K562 (cell line): Measurements from ENCODE around the gene EHBP1. TPM values are rescaled to one million over a fixed set of nuclear protein-coding genes. Genes with fewer than 3 reads are reported as not detected.

Experiments
- ATAC-seq: fragments of 200-7000 bp; cut with Tn5 transposase; 3 replicates; pipeline ENCODE4 v1.9.1; 2020; ENCODE audit warnings: moderate library complexity
- BruUV-seq: library from RNA; stranded (reverse); fragments of 400-500 nt; replicated peaks from 2 replicates; lab custom pipeline; 2021; lab: Mats Ljungman, UMichigan
- CTCF ChIA-PET: fragments of 300-600 bp; formaldehyde crosslinking; extraction: SDS; loops from one replicate; lab custom pipeline; 2021; ENCODE audit warnings: low intra/inter-chr PET ratio; lab: Yijun Ruan, JAX
- POLR2A ChIA-PET: fragments of 300-600, 350-650 bp; sonication (Branson Sonifier 250); formaldehyde crosslinking; extraction: SDS; loops from one replicate; lab custom pipeline; 2021; ENCODE audit warnings: antibody characterized with exemption, inconsistent platforms; lab: Yijun Ruan, JAX
- DNase-seq, 4 experiments: peaks; one replicate each; pipeline versions ENCODE4 v3.0.0 to v3.0.0-alpha.2; 2011 to 2018; ENCODE audit warnings: low spot score in 3 of 4, mixed read lengths in 3 of 4; ENCODE audit errors: extremely low read depth in 1 of 4
- FAIRE-seq: peaks from 2 replicates; lab custom pipeline; 2011; peaks lifted over from hg19 to GRCh38; lab: Jason Lieb, UNC
- H2AFZ ChIP-seq: 2 replicates; pipeline ENCODE4 v1.6.0; 2011; ENCODE audit warnings: low read depth, low read length, control low read depth, inconsistent platforms
- H3K27ac ChIP-seq: fragments of 200-600 bp; 3 replicates; pipeline ENCODE4 v1.8.0; 2011; ENCODE audit warnings: low read depth, mild to moderate bottlenecking, control low read depth, inconsistent platforms, low read length, moderate library complexity, mixed read lengths; ENCODE audit errors: extremely low read depth
- H3K27me3 ChIP-seq, 2 experiments: fragments of 300-600 bp in 1 of 2; 2 replicates in 1 of 2; 3 replicates in 1 of 2; pipeline versions ENCODE4 v1.6.0 to v1.8.0; 2011; ENCODE audit warnings: inconsistent platforms in 2 of 2, low read length in 2 of 2, mild to moderate bottlenecking in 1 of 2, mixed read lengths in 1 of 2, moderate library complexity in 1 of 2; ENCODE audit not compliant: control insufficient read depth in 2 of 2, insufficient read depth in 2 of 2
- H3K36me3 ChIP-seq: fragments of 300-600 bp; 3 replicates; pipeline ENCODE4 v1.8.0; 2011; ENCODE audit warnings: mild to moderate bottlenecking, low read length, inconsistent platforms; ENCODE audit not compliant: control insufficient read depth, insufficient read depth
- H3K4me1 ChIP-seq, 2 experiments: fragments of 200-600 bp in 1 of 2; replicated peaks in 1 of 2; 2 replicates in 1 of 2; 3 replicates in 1 of 2; pipeline versions ENCODE4 v1.5.1 to v1.8.0; 2011; ENCODE audit warnings: inconsistent platforms in 2 of 2, low read length in 2 of 2, mild to moderate bottlenecking in 1 of 2, mixed read lengths in 1 of 2, moderate library complexity in 1 of 2; ENCODE audit not compliant: control insufficient read depth in 2 of 2, insufficient read depth in 2 of 2
- H3K4me2 ChIP-seq: 2 replicates; pipeline ENCODE4 v1.6.1; 2011; ENCODE audit warnings: low read length, control low read depth, inconsistent platforms, mixed read lengths; ENCODE audit not compliant: insufficient read depth
- H3K4me3 ChIP-seq: fragments of 200-600 bp; sonication (generic), shearing (Covaris generic); 2 replicates; pipeline ENCODE4 v1.5.1; 2016; ENCODE audit warnings: control low read depth, inconsistent platforms
- H3K79me2 ChIP-seq: fragments of 200-600 bp; 3 replicates; pipeline ENCODE4 v1.8.0; 2011; ENCODE audit warnings: low read length, inconsistent platforms; ENCODE audit not compliant: control insufficient read depth, insufficient read depth
- H3K9ac ChIP-seq, 2 experiments: 2 replicates each; pipeline versions ENCODE4 v1.6.0 to v1.6.1; 2011; ENCODE audit warnings: low read depth in 2 of 2, low read length in 2 of 2, control low read depth in 1 of 2, inconsistent platforms in 1 of 2, mild to moderate bottlenecking in 1 of 2, mixed read lengths in 1 of 2; ENCODE audit not compliant: insufficient read depth in 1 of 2
- H3K9me1 ChIP-seq: one replicate; pipeline ENCODE4 v1.6.0; 2011; ENCODE audit warnings: inconsistent platforms, mild to moderate bottlenecking, low read length, moderate library complexity; ENCODE audit not compliant: control insufficient read depth, insufficient read depth
- H3K9me3 ChIP-seq: replicated peaks from 2 replicates; pipeline ENCODE4 v1.5.1; 2011; ENCODE audit warnings: low read depth, low read length, inconsistent platforms; ENCODE audit not compliant: control insufficient read depth, insufficient read depth
- H4K20me1 ChIP-seq: replicated peaks from 2 replicates; pipeline ENCODE4 v1.6.1; 2011; ENCODE audit warnings: low read length, inconsistent platforms, mixed read lengths; ENCODE audit not compliant: control insufficient read depth, insufficient read depth
- ELF2 ChIP-seq: fragments of 250-450 bp; sonication (Bioruptor Pico); IDR thresholded peaks from 2 replicates; pipeline ENCODE4 v1.5.0; 2021; ENCODE audit warnings: mild to moderate bottlenecking
- GATA2 ChIP-seq: sonication (generic); formaldehyde crosslinking; IDR thresholded peaks from 2 replicates; pipeline ENCODE4 v1.4.0; 2020; ENCODE audit warnings: mild to moderate bottlenecking, missing genetic modification reagents
- HNRNPL ChIP-seq: fragments of 200-400 bp; formaldehyde crosslinking; IDR thresholded peaks from 2 replicates; pipeline ENCODE4 v1.6.1; 2017; ENCODE audit warnings: low read depth, mild to moderate bottlenecking, low read length
- HNRNPUL1 ChIP-seq: fragments of 200-400 bp; formaldehyde crosslinking; IDR thresholded peaks from 2 replicates; pipeline ENCODE4 v1.6.1; 2017; ENCODE audit warnings: low read length
- RAD51 ChIP-seq: fragments of 450-650 bp; IDR thresholded peaks from 2 replicates; pipeline ENCODE4 v1.7.1; 2016; ENCODE audit warnings: low read depth, mild to moderate bottlenecking, borderline replicate concordance
- TBP ChIP-seq: optimal IDR thresholded peaks from 2 replicates; pipeline ENCODE3; 2011; ENCODE audit warnings: low read depth, low read length, improper control_type of control experiment
- ZNF134 ChIP-seq: fragments of 250-450 bp; sonication (Bioruptor Pico); conservative IDR thresholded peaks from 2 replicates; pipeline ENCODE4 v1.4.0; 2020
- ZNF445 ChIP-seq: fragments of 250-450 bp; sonication (Bioruptor Pico); IDR thresholded peaks from 2 replicates; pipeline ENCODE4 v1.4.0; 2020; ENCODE audit warnings: low read depth, mild to moderate bottlenecking, moderate library complexity
- WGBS: fragments of 100-300 bp; shearing (Covaris generic); methylation state at CpG from one replicate; pipeline ENCODE4 v1.1.6; 2016; ENCODE audit warnings: low coverage, mixed read lengths; ENCODE audit not compliant: insufficient coverage; ENCODE audit errors: missing lambda C conversion rate; 5-methylcytosine and 5-hydroxymethylcytosine counted together
- in situ Hi-C: fragments of 300-500 bp; cut with MboI; formaldehyde crosslinking; loops from 4 replicates; pipeline ENCODE4 v1.15.0; 2018; ENCODE audit warnings: inconsistent platforms, mixed read lengths
- intact Hi-C: fragments of 100-400 bp; cut with micrococcal nuclease; formaldehyde crosslinking; loops from 2 replicates; pipeline ENCODE4 v1.14.2; 2022
- polyA plus RNA-seq, 8 experiments: library from polyadenylated mRNA; depleted of rRNA in 4 of 8; stranded (reverse) in 5 of 8; unstranded in 3 of 8; fragments of >200 nt; fragmentation: Nextera tagmentation in 2 of 8; fragmentation: Illumina TruSeq in 1 of 8; extraction: Ambion mirVana in 2 of 8; extraction: Trizol in 1 of 8; gene quantifications; 2 replicates each; pipeline versions ENCODE4 v1.2.1 to v1.2.3, GENCODE V29; 2011 to 2014; ENCODE audit warnings: inconsistent platforms in 1 of 8, missing spikeins in 1 of 8
- total RNA-seq, 7 experiments: library from RNA; depleted of rRNA in 6 of 7; stranded (reverse); fragments of >200 nt in 6 of 7; fragmentation: Illumina TruSeq in 2 of 7; extraction: Trizol in 2 of 7; gene quantifications; 2 replicates each; pipeline versions ENCODE4 v1.2.1 to v1.2.3, GENCODE V29; 2011 to 2021; ENCODE audit warnings: low replicate concordance in 1 of 7
- TF ChIP-seq, protein P1 (sequence below): fragments of 450-650 bp; formaldehyde crosslinking; IDR thresholded peaks from 2 replicates; pipeline ENCODE4 v1.4.0; 2020; ENCODE audit warnings: mild to moderate bottlenecking, moderate library complexity
- TF ChIP-seq, protein P2 (sequence below): sonication (generic); formaldehyde crosslinking; IDR thresholded peaks from 2 replicates; pipeline ENCODE4 v1.4.0; 2020; ENCODE audit warnings: mild to moderate bottlenecking, missing genetic modification reagents

The EHBP1 gene
- total and polyA plus RNA-seq, 9 of the 15 experiments (the other 6 are each of a cell fraction or from before 2014, with no cell fraction given), result 8.9 to 26.6 (median 19.3) TPM

DNA sequence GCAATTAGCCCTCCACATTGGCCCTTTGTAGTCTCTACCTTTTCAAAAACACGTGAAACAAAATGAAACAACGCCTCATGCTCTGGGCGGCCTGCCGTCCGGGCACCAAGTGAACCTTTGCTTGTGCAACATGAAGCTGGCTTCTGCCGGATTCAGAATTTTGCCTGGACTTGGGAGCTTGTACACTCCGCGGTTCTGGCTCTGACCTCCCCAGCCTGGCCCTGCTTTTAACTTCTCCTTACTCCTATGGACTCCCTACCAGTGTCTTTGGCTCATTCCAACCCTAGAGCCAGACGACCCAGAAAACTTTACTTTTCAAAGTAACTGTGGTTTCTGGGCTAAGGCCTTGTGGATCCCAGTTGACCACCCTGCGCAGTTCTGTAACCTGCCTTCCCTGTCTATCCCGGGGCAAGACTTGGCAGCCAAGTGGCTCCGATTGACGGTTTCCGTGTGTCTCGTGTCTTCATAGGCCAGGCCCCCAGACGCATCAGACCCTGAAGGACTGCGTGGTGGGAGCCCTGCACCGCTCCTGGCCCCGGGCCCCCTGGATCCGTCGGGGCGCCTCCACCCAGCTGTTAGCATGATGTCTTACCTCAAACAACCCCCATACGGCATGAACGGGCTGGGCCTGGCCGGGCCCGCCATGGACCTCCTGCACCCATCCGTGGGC is 347.0 kb downstream of the EHBP1 start:
- Histone ChIP-seq H3K4me2 (no peak overlapping the region), H3K27ac (no peak overlapping the region), H3K9ac (no peak overlapping the region; a peak in 1 of 4 replicates), H3K4me3 (no peak overlapping the region), H3K9me3 (peaks cover 10% of the 10 kb centered on the region), H2AFZ (no peak overlapping the region), H3K4me1 (peaks cover 2 to 35% of the 10 kb centered on the region in 2 experiments; a peak in 3 of 5 replicates), H3K36me3 (peaks cover 43% of the 10 kb centered on the region; the same call in 1 of the 3 replicates), H4K20me1 (no peaks in the 10 kb centered on the region), H3K27me3 (no peaks in the 10 kb centered on the region), H3K9me1 (no peaks in the 10 kb centered on the region), H3K79me2 (peaks cover 12% of the 10 kb centered on the region; the same call in 2 of the 3 replicates)
- WGBS, result 98% methylated on average over 21 of the region's 27 CpGs
- FAIRE-seq (no peak), ATAC-seq (no peak), DNase-seq (no peak)
- BruUV-seq, result no TSS peak
- no peak for TF ChIP-seq HNRNPUL1
- intact Hi-C loops, result no loop called here
- in situ Hi-C loops, result no loop called here
- ChIA-PET POLR2A (interaction anchor here (0.7 kb wide), 1 partner anchor 1518 kb away, joined by 3 read pairs; no protein-coding TSS in a partner anchor), CTCF (no interaction called here)

DNA sequence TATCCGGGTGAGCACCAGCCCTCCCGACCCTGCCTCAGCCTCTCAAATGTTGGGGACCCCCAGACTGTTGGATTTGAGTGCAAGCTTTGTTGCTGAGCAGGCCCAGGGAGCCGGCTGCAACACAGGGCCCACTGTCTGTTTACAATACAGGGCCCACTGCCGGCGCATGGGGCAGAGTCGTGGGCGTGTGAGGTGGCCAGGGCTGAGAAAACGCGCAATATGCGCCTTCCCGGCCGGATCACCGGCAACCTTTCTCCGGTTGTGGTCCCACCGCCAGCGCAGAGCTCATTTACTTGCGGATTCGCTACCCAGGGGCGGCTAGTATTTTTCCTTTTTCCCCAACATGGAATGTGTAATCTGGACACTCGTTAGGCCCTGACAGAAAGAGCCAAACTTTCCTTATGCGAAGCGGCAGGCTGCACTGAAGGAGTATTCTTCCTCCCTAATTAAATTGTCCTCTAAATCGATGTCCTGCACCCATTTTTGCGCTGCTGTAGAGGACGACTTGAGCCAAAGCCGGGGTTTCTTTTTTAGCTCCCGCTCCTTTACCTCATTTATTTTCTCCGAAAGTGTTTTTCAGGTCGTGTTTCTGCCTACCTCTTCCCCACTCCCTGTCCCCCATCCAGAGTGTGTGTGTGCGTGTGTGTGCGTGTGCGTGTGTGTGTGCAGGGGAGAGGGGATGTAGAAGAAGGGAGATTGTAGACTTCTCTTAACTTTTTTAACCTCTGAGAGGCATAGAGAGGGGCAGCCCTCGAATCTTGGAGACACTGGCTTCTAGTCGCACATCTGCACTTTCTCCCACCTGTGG is 347.8 kb downstream of the EHBP1 start:
- Histone ChIP-seq H4K20me1 (no peaks in the 10 kb centered on the region), H3K9me3 (peaks cover 7% of the 10 kb centered on the region), H3K79me2 (peaks cover 12% of the 10 kb centered on the region; the same call in 2 of the 3 replicates), H2AFZ (no peak overlapping the region), H3K27me3 (no peaks in the 10 kb centered on the region), H3K4me2 (no peak overlapping the region), H3K9me1 (no peaks in the 10 kb centered on the region), H3K27ac (no peak overlapping the region), H3K36me3 (peaks cover 43% of the 10 kb centered on the region; the same call in 1 of the 3 replicates), H3K4me1 (peaks cover 2 to 35% of the 10 kb centered on the region in 2 experiments; a peak in 3 of 5 replicates), H3K9ac (no peak overlapping the region; a peak in 1 of 4 replicates), H3K4me3 (no peak overlapping the region)
- WGBS, result 96% methylated on average over 27 of the region's 34 CpGs
- ATAC-seq (no peak), DNase-seq (no peak), FAIRE-seq (no peak)
- BruUV-seq, result no TSS peak
- in situ Hi-C loops (no loop called here), intact Hi-C loops (no loop called here)
- CTCF ChIA-PET, result no interaction called here
- POLR2A ChIA-PET, result no interaction called here
- TF ChIP-seq ELF2 (CRISPR knock-in tag) (no peak), ZNF445 (no peak), ZNF134 (CRISPR knock-in tag) (no peak), GATA2 (no peak), HNRNPL (no peak), TBP (no peak), RAD51 (no peak)
- TF ChIP-seq, protein P1, sequence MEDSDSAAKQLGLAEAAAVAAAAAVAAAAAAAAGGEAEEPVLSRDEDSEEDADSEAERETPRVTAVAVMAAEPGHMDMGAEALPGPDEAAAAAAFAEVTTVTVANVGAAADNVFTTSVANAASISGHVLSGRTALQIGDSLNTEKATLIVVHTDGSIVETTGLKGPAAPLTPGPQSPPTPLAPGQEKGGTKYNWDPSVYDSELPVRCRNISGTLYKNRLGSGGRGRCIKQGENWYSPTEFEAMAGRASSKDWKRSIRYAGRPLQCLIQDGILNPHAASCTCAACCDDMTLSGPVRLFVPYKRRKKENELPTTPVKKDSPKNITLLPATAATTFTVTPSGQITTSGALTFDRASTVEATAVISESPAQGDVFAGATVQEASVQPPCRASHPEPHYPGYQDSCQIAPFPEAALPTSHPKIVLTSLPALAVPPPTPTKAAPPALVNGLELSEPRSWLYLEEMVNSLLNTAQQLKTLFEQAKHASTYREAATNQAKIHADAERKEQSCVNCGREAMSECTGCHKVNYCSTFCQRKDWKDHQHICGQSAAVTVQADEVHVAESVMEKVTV (CRISPR knock-in tag), result no peak
- TF ChIP-seq, protein P2, sequence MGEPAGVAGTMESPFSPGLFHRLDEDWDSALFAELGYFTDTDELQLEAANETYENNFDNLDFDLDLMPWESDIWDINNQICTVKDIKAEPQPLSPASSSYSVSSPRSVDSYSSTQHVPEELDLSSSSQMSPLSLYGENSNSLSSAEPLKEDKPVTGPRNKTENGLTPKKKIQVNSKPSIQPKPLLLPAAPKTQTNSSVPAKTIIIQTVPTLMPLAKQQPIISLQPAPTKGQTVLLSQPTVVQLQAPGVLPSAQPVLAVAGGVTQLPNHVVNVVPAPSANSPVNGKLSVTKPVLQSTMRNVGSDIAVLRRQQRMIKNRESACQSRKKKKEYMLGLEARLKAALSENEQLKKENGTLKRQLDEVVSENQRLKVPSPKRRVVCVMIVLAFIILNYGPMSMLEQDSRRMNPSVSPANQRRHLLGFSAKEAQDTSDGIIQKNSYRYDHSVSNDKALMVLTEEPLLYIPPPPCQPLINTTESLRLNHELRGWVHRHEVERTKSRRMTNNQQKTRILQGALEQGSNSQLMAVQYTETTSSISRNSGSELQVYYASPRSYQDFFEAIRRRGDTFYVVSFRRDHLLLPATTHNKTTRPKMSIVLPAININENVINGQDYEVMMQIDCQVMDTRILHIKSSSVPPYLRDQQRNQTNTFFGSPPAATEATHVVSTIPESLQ (CRISPR knock-in tag), result no peak
